CD4-positive, alpha-beta T cell treated with Interleukin-10 for 1 hour (primary cell): ENCODE measurements around the gene TAL2.

Source experiments
- DNase-seq: peaks from one replicate; pipeline ENCODE4 v3.0.0-alpha.2; 2020

Gene TAL2

DNA sequence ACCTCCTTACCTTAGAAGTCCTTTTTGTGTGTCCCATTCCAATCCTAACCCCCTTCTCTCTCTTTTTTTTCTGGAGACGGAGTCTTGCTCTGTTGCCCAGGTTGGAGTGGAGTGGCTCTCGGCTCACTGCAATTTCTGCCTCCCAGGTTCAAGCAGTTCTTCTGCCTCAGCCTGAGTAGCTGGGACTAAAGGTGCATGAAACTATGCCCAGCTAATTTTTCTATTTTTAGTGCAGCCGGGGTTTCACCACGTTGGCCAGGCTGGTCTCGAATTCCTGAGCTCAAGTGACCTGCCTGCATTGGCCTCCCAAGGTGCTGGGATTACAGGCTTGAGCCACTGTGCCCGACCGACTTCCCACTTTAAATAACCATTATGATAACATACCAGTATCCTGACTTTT, 49.6 kb downstream of the TAL2 start:
- no peak for DNase-seq

DNA sequence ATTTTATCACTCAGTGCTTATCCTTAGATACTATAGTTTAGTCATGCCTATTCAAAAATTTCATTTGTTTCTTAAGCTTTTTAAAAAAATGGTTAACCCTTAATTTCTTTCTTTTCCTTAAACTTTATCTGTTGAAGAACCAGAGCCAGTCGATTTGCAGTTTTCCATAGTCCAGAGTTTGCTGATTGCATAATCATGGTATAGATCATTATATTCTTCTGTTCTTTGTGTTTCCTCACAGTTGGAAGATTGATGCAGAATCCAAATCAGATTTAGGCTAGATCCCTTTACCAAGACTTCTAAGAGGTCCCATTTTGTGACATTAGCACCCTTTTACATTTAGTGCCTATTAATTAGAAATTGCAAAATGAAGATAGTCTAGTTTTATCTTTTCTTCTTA, 50.0 kb downstream of the TAL2 start:
- no peak for DNase-seq
